Lower leg skin (tissue), 3 donors: Measurements from ENCODE around the gene TTC7B.

Experiments
- POLR2A ChIP-seq, 2 donors: fragments of 450-650 bp; IDR thresholded peaks; one replicate each; pipeline ENCODE4 v1.6.1; 2016 to 2017; ENCODE audit warnings: antibody characterized with exemption in 2 of 2, mild to moderate bottlenecking in 1 of 2, moderate library complexity in 1 of 2
- TF ChIP-seq, protein P1 (sequence below), 3 donors: fragments of 450-650 bp; IDR thresholded peaks; one replicate each; pipeline ENCODE4 v1.5.1; 2016; ENCODE audit warnings: antibody characterized with exemption in 3 of 3, mild to moderate bottlenecking in 3 of 3, moderate library complexity in 2 of 3

- TF ChIP-seq, protein P1, sequence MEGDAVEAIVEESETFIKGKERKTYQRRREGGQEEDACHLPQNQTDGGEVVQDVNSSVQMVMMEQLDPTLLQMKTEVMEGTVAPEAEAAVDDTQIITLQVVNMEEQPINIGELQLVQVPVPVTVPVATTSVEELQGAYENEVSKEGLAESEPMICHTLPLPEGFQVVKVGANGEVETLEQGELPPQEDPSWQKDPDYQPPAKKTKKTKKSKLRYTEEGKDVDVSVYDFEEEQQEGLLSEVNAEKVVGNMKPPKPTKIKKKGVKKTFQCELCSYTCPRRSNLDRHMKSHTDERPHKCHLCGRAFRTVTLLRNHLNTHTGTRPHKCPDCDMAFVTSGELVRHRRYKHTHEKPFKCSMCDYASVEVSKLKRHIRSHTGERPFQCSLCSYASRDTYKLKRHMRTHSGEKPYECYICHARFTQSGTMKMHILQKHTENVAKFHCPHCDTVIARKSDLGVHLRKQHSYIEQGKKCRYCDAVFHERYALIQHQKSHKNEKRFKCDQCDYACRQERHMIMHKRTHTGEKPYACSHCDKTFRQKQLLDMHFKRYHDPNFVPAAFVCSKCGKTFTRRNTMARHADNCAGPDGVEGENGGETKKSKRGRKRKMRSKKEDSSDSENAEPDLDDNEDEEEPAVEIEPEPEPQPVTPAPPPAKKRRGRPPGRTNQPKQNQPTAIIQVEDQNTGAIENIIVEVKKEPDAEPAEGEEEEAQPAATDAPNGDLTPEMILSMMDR (IDR thresholded peaks at IDR 0.05): no peak
- TF ChIP-seq POLR2A (IDR thresholded peaks at IDR 0.05): no peak
Measured at GRCh38 chr14:90523961-90524875, 292.0 kb downstream of the TTC7B start.
